SK-N-SH (cell line): ENCODE measurements around the gene ADAM11. TPM values are rescaled to one million over a fixed set of nuclear protein-coding genes. Genes with fewer than 3 reads are reported as not detected.

Experiments used
- CTCF ChIA-PET: fragments of 300-600, 350-600 bp; formaldehyde crosslinking; extraction: SDS; loops from one replicate; lab custom pipeline; 2021; lab: Yijun Ruan, JAX
- POLR2A ChIA-PET: fragments of 350-600 bp; sonication (Branson Sonifier 250); formaldehyde crosslinking; extraction: SDS; loops from one replicate; lab custom pipeline; 2020; ENCODE audit warnings: antibody characterized with exemption, inconsistent platforms; lab: Yijun Ruan, JAX
- DNase-seq: peaks from one replicate; pipeline ENCODE4 v3.0.0; 2012
- H2AFZ ChIP-seq: fragments of 200-600 bp; sonication (generic); 2 replicates; pipeline ENCODE4 v1.8.1; 2016; ENCODE audit warnings: antibody characterized with exemption, mild to moderate bottlenecking, low read depth
- H3F3A ChIP-seq: fragments of 200-600 bp; sonication (generic); replicated peaks from 2 replicates; pipeline ENCODE3; 2016; ENCODE audit warnings: antibody characterized with exemption, mild to moderate bottlenecking; ENCODE audit not compliant: insufficient read depth
- H3K27ac ChIP-seq, 2 experiments: fragments of 200-500 bp in 1 of 2; fragments of 200-600 bp in 1 of 2; sonication (Bioruptor generic) in 1 of 2; sonication (generic), shearing (Covaris generic) in 1 of 2; 2 replicates each; pipeline versions ENCODE4 v1.5.1 to v1.6.1; 2014 to 2016; ENCODE audit warnings: low read depth in 2 of 2, inconsistent platforms in 1 of 2, low read length in 1 of 2, mild to moderate bottlenecking in 1 of 2, mixed read lengths in 1 of 2
- H3K27me3 ChIP-seq: fragments of 200-600 bp; sonication (generic), shearing (Covaris generic); 2 replicates; pipeline ENCODE4 v1.6.1; 2016; ENCODE audit warnings: mixed run types; ENCODE audit not compliant: insufficient read depth
- H3K36me3 ChIP-seq, 2 experiments: fragments of 200-500 bp in 1 of 2; fragments of 200-600 bp in 1 of 2; sonication (Bioruptor generic) in 1 of 2; sonication (generic) in 1 of 2; replicated peaks in 1 of 2; 2 replicates each; pipeline versions ENCODE3 to v1.5.1; 2014 to 2016; ENCODE audit warnings: low read length in 1 of 2, mild to moderate bottlenecking in 1 of 2; ENCODE audit not compliant: insufficient read depth in 2 of 2, control insufficient read depth in 1 of 2
- H3K4me1 ChIP-seq, 2 experiments: fragments of 200-500 bp in 1 of 2; fragments of 200-600 bp in 1 of 2; sonication (Bioruptor generic) in 1 of 2; sonication (generic), shearing (Covaris generic) in 1 of 2; 2 replicates each; pipeline versions ENCODE4 v1.5.1 to v1.6.1; 2014 to 2016; ENCODE audit warnings: low read depth in 1 of 2, low read length in 1 of 2, mixed run types in 1 of 2; ENCODE audit not compliant: insufficient read depth in 2 of 2, control insufficient read depth in 1 of 2
- H3K4me2 ChIP-seq: fragments of 200-600 bp; sonication (generic), shearing (Covaris generic); 2 replicates; pipeline ENCODE4 v1.6.1; 2017; ENCODE audit warnings: mixed run types
- H3K4me3 ChIP-seq, 2 experiments: fragments of 200-500 bp in 1 of 2; fragments of 200-600 bp in 1 of 2; sonication (Bioruptor generic) in 1 of 2; sonication (generic), shearing (Covaris generic) in 1 of 2; 2 replicates each; pipeline versions ENCODE4 v1.5.1 to v1.8.1; 2014 to 2016; ENCODE audit warnings: low read depth in 2 of 2, inconsistent platforms in 1 of 2, low read length in 1 of 2, mild to moderate bottlenecking in 1 of 2, mixed read lengths in 1 of 2, moderate library complexity in 1 of 2
- H3K79me2 ChIP-seq: fragments of 200-600 bp; sonication (generic); 2 replicates; pipeline ENCODE4 v1.8.1; 2017; ENCODE audit warnings: mild to moderate bottlenecking; ENCODE audit not compliant: insufficient read depth
- H3K9ac ChIP-seq: fragments of 200-600 bp; sonication (generic); 2 replicates; pipeline ENCODE4 v1.6.1; 2017; ENCODE audit warnings: mixed run types
- H3K9me2 ChIP-seq: fragments of 200-600 bp; sonication (generic); 2 replicates; pipeline ENCODE4 v1.6.1; 2017; ENCODE audit warnings: mixed run types
- H3K9me3 ChIP-seq: fragments of 200-600 bp; sonication (generic); 2 replicates; pipeline ENCODE4 v1.6.1; 2017; ENCODE audit warnings: mixed run types, mild to moderate bottlenecking, moderate library complexity
- H4K20me1 ChIP-seq: fragments of 200-600 bp; sonication (generic); 2 replicates; pipeline ENCODE4 v1.6.1; 2017; ENCODE audit warnings: mild to moderate bottlenecking, mixed run types; ENCODE audit not compliant: insufficient read depth
- CHD2 ChIP-seq: fragments of 150-350 bp; IDR thresholded peaks from 2 replicates; pipeline ENCODE4 v1.6.1; 2018; ENCODE audit warnings: low read length; ENCODE audit not compliant: partially characterized antibody
- CTCF ChIP-seq: fragments of 200-600 bp; sonication (generic); IDR thresholded peaks from 2 replicates; pipeline ENCODE4 v1.6.1; 2017; ENCODE audit warnings: antibody characterized with exemption, mild to moderate bottlenecking, moderate library complexity
- EP300 ChIP-seq, 2 experiments: IDR thresholded peaks; 2 replicates each; pipeline versions ENCODE4 v1.4.0 to v1.6.1; 2012; ENCODE audit warnings: borderline replicate concordance in 1 of 2, low read depth in 1 of 2, low read length in 1 of 2
- EZH2phosphoT487 ChIP-seq: fragments of 200-600 bp; sonication (generic); IDR thresholded peaks from 2 replicates; pipeline ENCODE4 v1.6.1; 2017; ENCODE audit warnings: low read depth, mixed run types, mild to moderate bottlenecking, antibody characterized with exemption, moderate library complexity, borderline replicate concordance
- FOXJ3 ChIP-seq: sonication (generic); formaldehyde crosslinking; IDR thresholded peaks from 2 replicates; pipeline ENCODE4 v1.5.1; 2020; ENCODE audit warnings: mild to moderate bottlenecking, missing genetic modification reagents
- GATA2 ChIP-seq: sonication (generic); formaldehyde crosslinking; IDR thresholded peaks from 2 replicates; pipeline ENCODE4 v1.5.0; 2020; ENCODE audit warnings: mild to moderate bottlenecking, missing genetic modification reagents
- MXI1 ChIP-seq: IDR thresholded peaks from 2 replicates; pipeline ENCODE4 v1.6.1; 2012; ENCODE audit warnings: mild to moderate bottlenecking, low read depth, low read length, improper control_type of control experiment
- NRF1 ChIP-seq: IDR thresholded peaks from 2 replicates; pipeline ENCODE4 v1.6.1; 2012; ENCODE audit warnings: low read depth, mild to moderate bottlenecking, low read length
- POLR2AphosphoS5 ChIP-seq: IDR thresholded peaks from 2 replicates; pipeline ENCODE4 v1.6.1; 2012; ENCODE audit warnings: low read depth, low read length
- RAD21 ChIP-seq: IDR thresholded peaks from 2 replicates; pipeline ENCODE4 v1.6.1; 2012; ENCODE audit warnings: mild to moderate bottlenecking, low read length
- RFX5 ChIP-seq: IDR thresholded peaks from 2 replicates; pipeline ENCODE4 v1.6.1; 2012; ENCODE audit warnings: mild to moderate bottlenecking, improper control_type of control experiment, low read length
- SIN3A ChIP-seq: IDR thresholded peaks from 2 replicates; pipeline ENCODE4 v1.6.1; 2012; ENCODE audit warnings: low read depth, mild to moderate bottlenecking, low read length, moderate library complexity, borderline replicate concordance
- SMC3 ChIP-seq: IDR thresholded peaks from 2 replicates; pipeline ENCODE4 v1.6.1; 2012; ENCODE audit warnings: low read depth, low read length, improper control_type of control experiment
- USF2 ChIP-seq: fragments of 150-350 bp; IDR thresholded peaks from 2 replicates; pipeline ENCODE4 v1.6.1; 2017; ENCODE audit warnings: antibody characterized with exemption, low read length, low read depth, borderline replicate concordance
- WGBS: methylation state at CpG from one replicate; pipeline ENCODE4 v1.1.6; 2017; ENCODE audit warnings: low lambda C conversion rate; 5-methylcytosine and 5-hydroxymethylcytosine counted together
- polyA plus RNA-seq, 3 experiments: library from polyadenylated mRNA; depleted of rRNA; stranded (reverse); fragments of >200 nt; gene quantifications; 2 replicates each; pipeline ENCODE4 v1.2.3, GENCODE V29; 2012

The ADAM11 gene
- polyA plus RNA-seq, 1 of the 3 experiments (the other 2 are of a cell fraction) = 2.5 TPM

GRCh38 chr17:44778656-44779210, 19.9 kb downstream of the ADAM11 start (continued):
- TF ChIP-seq EZH2phosphoT487 = no peak
- no peak for TF ChIP-seq EP300 (IDR thresholded peaks at IDR 0.05; ENCODE audit: borderline replicate concordance in 1 of 2, low read depth in 1 of 2, low read length in 1 of 2)
- TF ChIP-seq FOXJ3 (CRISPR knock-in tag) = no peak
- no peak for TF ChIP-seq POLR2AphosphoS5
- no peak for TF ChIP-seq NRF1
- no peak for TF ChIP-seq USF2
- TF ChIP-seq RFX5 = no peak

GRCh38 chr17:44779211-44780025, 20.6 kb downstream of the ADAM11 start:
- ChIA-PET POLR2A (interaction anchor here (0.7 to 1.5 kb wide), 3 partner anchors 8 to 273 kb away, joined by 3 to 5 read pairs (median 3); no protein-coding TSS in a partner anchor), CTCF (interaction anchor here (0.6 to 17.7 kb wide), 48 partner anchors 10 to 418 kb away, joined by 3 to 420 read pairs (median 6); partner anchors contain the start of genes ACBD4, ADAM11, DBF4B and EFTUD2)
- Histone ChIP-seq H3F3A (no peaks in the 10 kb centered on the region), H3K4me3 (peak overlapping the region; percentile 47 to 65), H3K36me3 (no peaks in the 10 kb centered on the region), H3K4me2 (peak overlapping the region; percentile 84; the same call in 1 of the 2 replicates), H3K9ac (peak overlapping the region; percentile 56; the same call in 1 of the 2 replicates), H3K27me3 (no peaks in the 10 kb centered on the region), H3K27ac (peak overlapping the region; percentile 16 to 20; a peak in 1 of 4 replicates), H3K79me2 (no peaks in the 10 kb centered on the region), H2AFZ (peak overlapping the region; percentile 90), H3K4me1 (peaks cover 0 to 30% of the 10 kb centered on the region in 2 experiments; a peak in 1 of 4 replicates), H3K9me2 (no peaks in the 10 kb centered on the region), H4K20me1 (no peaks in the 10 kb centered on the region), H3K9me3 (no peaks in the 10 kb centered on the region)
- WGBS = 33% methylated on average over 21 of the region's 36 CpGs
- DNase-seq = peak; percentile 91
- TF ChIP-seq CHD2 (peak; percentile 12), MXI1 (0 out of 2 replicates have a peak, but pooled peaks have one; percentile 34), EP300 (IDR thresholded peaks at IDR 0.05; ENCODE audit: borderline replicate concordance in 1 of 2, low read depth in 1 of 2, low read length in 1 of 2) (no peak), RAD21 (peak; percentile 75), RFX5 (no peak), SIN3A (peak; percentile 60; the same call in 1 of the 2 replicates), GATA2 (CRISPR knock-in tag) (peak; percentile 91), CTCF (peak; percentile 96), SMC3 (peak; percentile 55)
